Keratinocyte (primary cell): ENCODE results near the gene LTF. TPM values are rescaled to one million over a fixed set of nuclear protein-coding genes. Genes with fewer than 3 reads are reported as not detected.

Experiments used
- DNase-seq: peaks from one replicate; pipeline ENCODE4 v3.0.0-alpha.2; 2011; ENCODE audit warnings: low read depth, missing footprints, low spot score
- FAIRE-seq: peaks from 2 replicates; lab custom pipeline; 2011; peaks lifted over from hg19 to GRCh38; lab: Jason Lieb, UNC
- H2AFZ ChIP-seq: 2 replicates; pipeline ENCODE4 v1.6.0; 2012; ENCODE audit warnings: low read length, control low read depth, inconsistent platforms; ENCODE audit not compliant: control insufficient read depth
- H3K27ac ChIP-seq: 2 replicates; pipeline ENCODE4 v1.5.1; 2011; ENCODE audit warnings: low read length; ENCODE audit not compliant: control insufficient read depth, insufficient read depth
- H3K27me3 ChIP-seq: 3 replicates; pipeline ENCODE4 v1.6.0; 2011; ENCODE audit warnings: low read length; ENCODE audit not compliant: control insufficient read depth, insufficient read depth; ENCODE audit errors: extremely low read depth
- H3K36me3 ChIP-seq, 2 experiments: 2 replicates in 1 of 2; 3 replicates in 1 of 2; pipeline ENCODE4 v1.5.1; 2011; ENCODE audit warnings: low read length in 2 of 2, mild to moderate bottlenecking in 1 of 2; ENCODE audit not compliant: control insufficient read depth in 2 of 2, insufficient read depth in 2 of 2; ENCODE audit errors: extremely low read depth in 1 of 2
- H3K4me1 ChIP-seq: 3 replicates; pipeline ENCODE4 v1.5.1; 2011; ENCODE audit warnings: low read length; ENCODE audit not compliant: control insufficient read depth, insufficient read depth; ENCODE audit errors: extremely low read depth
- H3K4me2 ChIP-seq: 3 replicates; pipeline ENCODE4 v1.6.0; 2011; ENCODE audit warnings: low read depth, low read length; ENCODE audit not compliant: control insufficient read depth, insufficient read depth; ENCODE audit errors: extremely low read depth
- H3K4me3 ChIP-seq, 3 experiments: fragments of 200-600 bp in 1 of 3; sonication (generic) in 1 of 3; 2 replicates in 2 of 3; 3 replicates in 1 of 3; pipeline ENCODE4 v1.5.1; 2011 to 2016; ENCODE audit warnings: low read length in 3 of 3, mild to moderate bottlenecking in 3 of 3, control low read depth in 2 of 3, inconsistent platforms in 1 of 3, low read depth in 1 of 3, mixed read lengths in 1 of 3, mixed run types in 1 of 3, moderate library complexity in 1 of 3; ENCODE audit not compliant: control insufficient read depth in 2 of 3, insufficient read depth in 2 of 3; ENCODE audit errors: extremely low read depth in 1 of 3
- H3K79me2 ChIP-seq: 2 replicates; pipeline ENCODE4 v1.6.0; 2012; ENCODE audit warnings: low read length; ENCODE audit not compliant: control insufficient read depth, insufficient read depth
- H3K9ac ChIP-seq: 3 replicates; pipeline ENCODE4 v1.6.0; 2011; ENCODE audit warnings: low read length; ENCODE audit not compliant: control insufficient read depth, insufficient read depth; ENCODE audit errors: extremely low read depth
- H3K9me1 ChIP-seq: 3 replicates; pipeline ENCODE4 v1.6.0; 2011; ENCODE audit warnings: low read length; ENCODE audit not compliant: control insufficient read depth, insufficient read depth; ENCODE audit errors: extremely low read depth
- H3K9me3 ChIP-seq: 2 replicates; pipeline ENCODE4 v1.5.1; 2012; ENCODE audit warnings: low read depth, low read length; ENCODE audit not compliant: control insufficient read depth
- H4K20me1 ChIP-seq: 3 replicates; pipeline ENCODE4 v1.6.0; 2011; ENCODE audit warnings: low read length; ENCODE audit not compliant: control insufficient read depth, insufficient read depth; ENCODE audit errors: extremely low read depth
- CTCF ChIP-seq, 3 experiments: IDR thresholded peaks in 1 of 3; conservative IDR thresholded peaks in 1 of 3; optimal IDR thresholded peaks in 1 of 3; 2 replicates in 2 of 3; 3 replicates in 1 of 3; pipeline versions ENCODE3 to v1.5.1; 2011; ENCODE audit warnings: low read length in 3 of 3, mild to moderate bottlenecking in 3 of 3, moderate library complexity in 2 of 3, control low read depth in 1 of 3, inconsistent platforms in 1 of 3; ENCODE audit not compliant: insufficient read depth in 2 of 3; ENCODE audit errors: extremely low read depth in 1 of 3
- EZH2 ChIP-seq: IDR thresholded peaks from one replicate; pipeline ENCODE4 v1.6.1; 2012; ENCODE audit warnings: inconsistent platforms, mild to moderate bottlenecking, low read length, moderate library complexity
- dilution Hi-C: fragments of 300-500 bp; cut with MboI; formaldehyde crosslinking; loops from one replicate; pipeline ENCODE4 v1.7.0; 2020; ENCODE audit warnings: low sequenced_read_pairs; ENCODE audit not compliant: extremely low pct_ligation_motif_present
- polyA plus RNA-seq, 5 experiments: library from polyadenylated mRNA; depleted of rRNA in 3 of 5; stranded (reverse) in 3 of 5; stranded (forward) in 1 of 5; unstranded in 1 of 5; fragments of >200 nt; gene quantifications; 1 replicate in 1 of 5; 2 replicates in 3 of 5; 3 replicates in 1 of 5; pipeline versions ENCODE4 v1.2.1 to v1.2.3, GENCODE V29; 2011 to 2012; ENCODE audit warnings: missing spikeins in 2 of 5, low read depth in 1 of 5, low replicate concordance in 1 of 5

LTF gene
- polyA plus RNA-seq, 1 donor (not counting 4 experiments of a cell fraction or from before 2014, with no cell fraction given): not detected

DNA sequence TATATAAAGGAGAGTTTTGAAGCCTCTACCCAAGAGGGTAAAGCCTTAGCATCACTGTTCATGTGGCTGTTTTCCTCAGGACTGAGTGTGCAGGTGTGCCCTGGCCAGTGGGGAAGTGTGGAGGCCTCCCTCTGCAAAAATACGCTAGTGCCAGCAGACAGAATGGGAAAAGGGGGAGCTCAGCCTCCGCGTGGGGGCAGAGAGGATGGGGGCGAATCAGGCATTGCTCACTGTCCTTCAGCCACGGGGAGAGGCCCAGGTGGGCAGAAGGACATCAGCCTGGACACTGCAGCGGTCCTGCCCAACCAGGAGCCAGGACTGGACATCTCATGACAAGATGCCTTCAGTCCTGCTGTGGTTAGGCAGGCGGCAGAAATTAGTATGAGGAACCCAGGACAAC, 10.1 kb downstream of the LTF start:
- Histone ChIP-seq H3K9me1 (no peaks in the 10 kb centered on the region), H3K27me3 (peaks cover 32% of the 10 kb centered on the region), H3K9ac (no peak overlapping the region), H3K4me2 (no peak overlapping the region), H3K9me3 (no peaks in the 10 kb centered on the region), H3K27ac (no peak overlapping the region), H3K79me2 (no peaks in the 10 kb centered on the region), H4K20me1 (no peaks in the 10 kb centered on the region), H3K36me3 (no peaks in the 10 kb centered on the region), H3K4me3 (no peak overlapping the region), H2AFZ (no peak overlapping the region), H3K4me1 (no peaks in the 10 kb centered on the region)
- dilution Hi-C loops: no loop called here
- TF ChIP-seq EZH2 (no peak), CTCF (optimal IDR thresholded peaks at IDR 0.05 in 1 of 3, IDR thresholded peaks at IDR 0.05 in 1 of 3, conservative IDR thresholded peaks at IDR 0.05 in 1 of 3; ENCODE audit: extremely low read depth in 1 of 3, insufficient read depth in 2 of 3, low read length in 3 of 3) (no peak)
- no peak for DNase-seq
- no peak for FAIRE-seq

GRCh38 chr3:46454209-46454595, 10.5 kb downstream of the LTF start:
- Histone ChIP-seq H3K79me2 (no peaks in the 10 kb centered on the region), H3K4me2 (no peak overlapping the region), H3K4me3 (no peak overlapping the region), H3K9ac (no peak overlapping the region), H3K9me1 (no peaks in the 10 kb centered on the region), H3K36me3 (no peaks in the 10 kb centered on the region), H3K27me3 (peaks cover 29% of the 10 kb centered on the region), H4K20me1 (no peaks in the 10 kb centered on the region), H3K9me3 (no peaks in the 10 kb centered on the region), H2AFZ (no peak overlapping the region), H3K4me1 (no peaks in the 10 kb centered on the region), H3K27ac (no peak overlapping the region)
- dilution Hi-C loops: no loop called here
- no peak for DNase-seq
- TF ChIP-seq EZH2: no peak
- no peak for TF ChIP-seq CTCF (optimal IDR thresholded peaks at IDR 0.05 in 1 of 3, IDR thresholded peaks at IDR 0.05 in 1 of 3, conservative IDR thresholded peaks at IDR 0.05 in 1 of 3; ENCODE audit: extremely low read depth in 1 of 3, insufficient read depth in 2 of 3, low read length in 3 of 3)
- FAIRE-seq: no peak
